Endometrial microvascular endothelial cells (primary cell): Measurements from ENCODE around the gene SASH1. TPM values are rescaled to one million over a fixed set of nuclear protein-coding genes. Genes with fewer than 3 reads are reported as not detected.
"Not testable (repeated sequence)": the region's sequence is repeated elsewhere in the genome, so short reads cannot be mapped to it uniquely, and the experiment has no call there.

Source experiments
- in situ Hi-C: cut with HindIII; loops from 2 replicates; pipeline ENCODE4 v1.10.0; 2017; ENCODE audit warnings: low sequenced_read_pairs, low pct_unique_long_range_greater_than_20kb; ENCODE audit errors: inconsistent ontology term
- total RNA-seq: library from RNA; depleted of rRNA; stranded (reverse); fragments of >200 nt; gene quantifications from one replicate; pipeline ENCODE4 v1.2.3, GENCODE V29; 2015; ENCODE audit errors: inconsistent ontology term

Gene SASH1
- total RNA-seq, 1 donor from 2014 or later: 75.4 TPM

GRCh38 chr6:148358196-148358785 lies 15.7 kb downstream of the SASH1 start:
- in situ Hi-C loops: no loop called here

GRCh38 chr6:148359228-148359627 lies 16.6 kb downstream of the SASH1 start:
- in situ Hi-C loops: no loop called here

- in situ Hi-C loops: no loop called here
Measured at GRCh38 chr6:148364056-148364824, 21.6 kb downstream of the SASH1 start.

- in situ Hi-C loops: loop anchor here (5.0 kb wide), 2 partner anchors 62 to 93 kb away; no protein-coding TSS in a partner anchor
Measured at GRCh38 chr6:148365041-148365440, 22.4 kb downstream of the SASH1 start.

- in situ Hi-C loops: loop anchor here (5.0 kb wide), 2 partner anchors 60 to 95 kb away; no protein-coding TSS in a partner anchor
Measured at GRCh38 chr6:148367411-148368024, 24.9 kb downstream of the SASH1 start.

- in situ Hi-C loops: no loop called here
Measured at GRCh38 chr6:148370176-148370575, 27.5 kb downstream of the SASH1 start.

GRCh38 chr6:148374040-148374774 lies 31.6 kb downstream of the SASH1 start:
- in situ Hi-C loops: no loop called here

GRCh38 chr6:148375401-148375800 lies 32.8 kb downstream of the SASH1 start:
- in situ Hi-C loops: no loop called here

- in situ Hi-C loops: no loop called here
Measured at GRCh38 chr6:148379481-148379880, 36.8 kb downstream of the SASH1 start.

GRCh38 chr6:148379966-148380713 lies 37.5 kb downstream of the SASH1 start:
- in situ Hi-C loops: no loop called here

- in situ Hi-C loops: not testable (repeated sequence)
Measured at GRCh38 chr6:148382051-148382450, 39.4 kb downstream of the SASH1 start.

GRCh38 chr6:148382861-148383260 lies 40.2 kb downstream of the SASH1 start:
- in situ Hi-C loops: no loop called here

- in situ Hi-C loops: no loop called here
Measured at GRCh38 chr6:148383658-148384368, 41.2 kb downstream of the SASH1 start.

- in situ Hi-C loops: no loop called here
Measured at GRCh38 chr6:148385379-148385778, 42.7 kb downstream of the SASH1 start.

GRCh38 chr6:148388521-148388920 lies 45.9 kb downstream of the SASH1 start:
- in situ Hi-C loops: no loop called here

- in situ Hi-C loops: no loop called here
Measured at GRCh38 chr6:148389086-148389485, 46.4 kb downstream of the SASH1 start.

- in situ Hi-C loops: no loop called here
Measured at GRCh38 chr6:148389917-148390316, 47.3 kb downstream of the SASH1 start.

- in situ Hi-C loops: not testable (repeated sequence)
Measured at GRCh38 chr6:148392127-148392526, 49.5 kb downstream of the SASH1 start.
